ENCODE measurements around the gene EHD4. TPM values are rescaled to one million over a fixed set of nuclear protein-coding genes. Genes with fewer than 3 reads are reported as not detected.

EHD4 gene
- total and polyA plus RNA-seq, 9 donors: 8.8 to 23.3 (median 13.7) TPM

GRCh38 chr15:41951571-41951970, 20.8 kb downstream of the EHD4 start:
- Histone ChIP-seq H3K4me1 (ENCODE audit: insufficient read depth) (peaks cover 14% of the 10 kb centered on the region), H3K27me3 (no peaks in the 10 kb centered on the region), H3K4me3 (no peak overlapping the region), H3K36me3 (no peaks in the 10 kb centered on the region), H3K27ac (no peak overlapping the region), H3K9me3 (no peaks in the 10 kb centered on the region)
- no peak for DNase-seq
- intact Hi-C loops (cut with DNase I): no loop called here
- no peak for TF ChIP-seq CTCF (IDR thresholded peaks at IDR 0.05)
- no peak for TF ChIP-seq POLR2A (IDR thresholded peaks at IDR 0.05)
- TF ChIP-seq EP300 (IDR thresholded peaks at IDR 0.05): no peak
- WGBS, 3 donors: 44 to 80% (median 46%) methylated on average over 2 of the region's 2 CpGs

DNA sequence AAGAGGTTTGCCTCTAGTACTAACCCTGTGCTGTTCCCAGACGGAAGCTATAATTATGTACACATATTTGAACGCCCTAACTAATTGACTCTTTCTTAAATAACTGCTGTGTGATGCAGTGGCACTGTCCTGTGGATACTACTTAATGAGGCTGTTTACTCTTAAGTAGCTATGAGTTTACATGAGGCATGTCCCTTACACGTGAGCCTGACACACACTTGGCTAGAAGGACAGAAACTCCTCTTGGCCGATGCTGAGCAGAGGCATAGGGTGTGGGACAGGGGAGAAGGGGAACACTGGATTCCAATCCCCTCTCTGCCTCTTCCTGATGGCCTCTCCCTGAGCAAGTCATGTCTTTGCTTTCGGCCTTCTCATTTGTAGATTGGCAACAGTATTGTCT, 21.9 kb downstream of the EHD4 start:
- H3K27ac ChIP-seq: no peak overlapping the region
- DNase-seq: no peak
- intact Hi-C loops (cut with DNase I): no loop called here
- H3K4me3 ChIP-seq: no peak overlapping the region
- no peaks in the 10 kb centered on the region for H3K9me3 ChIP-seq
- no peaks in the 10 kb centered on the region for H3K27me3 ChIP-seq
- WGBS, 3 donors: 63 to 71% (median 70%) methylated on average over 5 of the region's 5 CpGs
- peaks cover 9% of the 10 kb centered on the region for H3K4me1 ChIP-seq (ENCODE audit: insufficient read depth)
- no peaks in the 10 kb centered on the region for H3K36me3 ChIP-seq
- no peak for TF ChIP-seq POLR2A (IDR thresholded peaks at IDR 0.05)
- no peak for TF ChIP-seq CTCF (IDR thresholded peaks at IDR 0.05)
- no peak for TF ChIP-seq EP300 (IDR thresholded peaks at IDR 0.05)

GRCh38 chr15:41950127-41950483, 22.3 kb downstream of the EHD4 start:
- Histone ChIP-seq H3K36me3 (no peaks in the 10 kb centered on the region), H3K4me1 (ENCODE audit: insufficient read depth) (peaks cover 9% of the 10 kb centered on the region), H3K27ac (no peak overlapping the region), H3K4me3 (no peak overlapping the region), H3K9me3 (no peaks in the 10 kb centered on the region), H3K27me3 (no peaks in the 10 kb centered on the region)
- intact Hi-C loops (cut with DNase I): no loop called here
- no peak for DNase-seq
- TF ChIP-seq EP300 (IDR thresholded peaks at IDR 0.05): no peak
- no peak for TF ChIP-seq POLR2A (IDR thresholded peaks at IDR 0.05)
- TF ChIP-seq CTCF (IDR thresholded peaks at IDR 0.05): no peak
- 71 to 82% (median 76%) methylated on average over 4 of the region's 4 CpGs for WGBS, 3 donors

GRCh38 chr15:41949401-41950126, 22.8 kb downstream of the EHD4 start:
- intact Hi-C loops (cut with DNase I): no loop called here
- Histone ChIP-seq H3K9me3 (no peaks in the 10 kb centered on the region), H3K4me3 (no peak overlapping the region), H3K27ac (no peak overlapping the region), H3K4me1 (ENCODE audit: insufficient read depth) (peaks cover 9% of the 10 kb centered on the region), H3K27me3 (no peaks in the 10 kb centered on the region), H3K36me3 (no peaks in the 10 kb centered on the region)
- 43 to 61% (median 48%) methylated on average over 5 of the region's 5 CpGs for WGBS, 3 donors
- no peak for DNase-seq
- TF ChIP-seq CTCF (IDR thresholded peaks at IDR 0.05) (no peak), EP300 (IDR thresholded peaks at IDR 0.05) (no peak), POLR2A (IDR thresholded peaks at IDR 0.05) (no peak)

All from ovary (tissue), 9 donors.